GM21529 (cell line): ENCODE results near the gene ROBO1.
"Not testable (repeated sequence)": the region's sequence is repeated elsewhere in the genome, so short reads cannot be mapped to it uniquely, and the experiment has no call there.

Source experiments
- ATAC-seq: cut with Tn5 transposase; IDR thresholded peaks from one replicate; pipeline ENCODE4 v1.9.1; 2021; ENCODE audit not compliant: unreplicated experiment

ROBO1 gene

GRCh38 chr3:79325833-79326383 lies 441.9 kb downstream of the ROBO1 start:
- not testable (repeated sequence) for ATAC-seq

- no peak for ATAC-seq
These were observed 450.0 kb downstream of the ROBO1 start for GRCh38 chr3:79317551-79318518.

- ATAC-seq: no peak
These were observed 452.8 kb downstream of the ROBO1 start for GRCh38 chr3:79314962-79315361.

- no peak for ATAC-seq
These were observed 453.3 kb downstream of the ROBO1 start for GRCh38 chr3:79314544-79314943.

GRCh38 chr3:79310016-79310415 lies 457.8 kb downstream of the ROBO1 start:
- no peak for ATAC-seq

- ATAC-seq: no peak
These were observed 460.7 kb downstream of the ROBO1 start for GRCh38 chr3:79306934-79307570.

GRCh38 chr3:79299949-79300635 lies 467.7 kb downstream of the ROBO1 start:
- not testable (repeated sequence) for ATAC-seq

- ATAC-seq: no peak
These were observed 470.4 kb downstream of the ROBO1 start for GRCh38 chr3:79297245-79297960.

- no peak for ATAC-seq
These were observed 480.9 kb downstream of the ROBO1 start for GRCh38 chr3:79286882-79287281.

GRCh38 chr3:79285871-79286270 lies 481.9 kb downstream of the ROBO1 start:
- no peak for ATAC-seq

- ATAC-seq: no peak
These were observed 482.4 kb downstream of the ROBO1 start for GRCh38 chr3:79285380-79285779.

GRCh38 chr3:79284781-79285180 lies 483.0 kb downstream of the ROBO1 start:
- ATAC-seq: no peak

GRCh38 chr3:79278681-79279080 lies 489.1 kb downstream of the ROBO1 start:
- ATAC-seq: no peak

GRCh38 chr3:79268422-79268821 lies 499.4 kb downstream of the ROBO1 start:
- ATAC-seq: no peak

GRCh38 chr3:79264892-79265291 lies 502.9 kb downstream of the ROBO1 start:
- no peak for ATAC-seq

GRCh38 chr3:79263423-79263822 lies 504.4 kb downstream of the ROBO1 start:
- ATAC-seq: no peak

GRCh38 chr3:79258479-79258878 lies 509.3 kb downstream of the ROBO1 start:
- no peak for ATAC-seq

- ATAC-seq: no peak
These were observed 510.0 kb downstream of the ROBO1 start for GRCh38 chr3:79257791-79258190.

GRCh38 chr3:79255702-79256101 lies 512.1 kb downstream of the ROBO1 start:
- ATAC-seq: no peak

- ATAC-seq: no peak
These were observed 512.5 kb downstream of the ROBO1 start for GRCh38 chr3:79255292-79255691.

GRCh38 chr3:79253704-79254103 lies 514.1 kb downstream of the ROBO1 start:
- no peak for ATAC-seq
